GM19438 (cell line): ENCODE data around the gene TJP1.

Experiments used
- ATAC-seq: cut with Tn5 transposase; IDR thresholded peaks from one replicate; pipeline ENCODE4 v1.9.1; 2021; ENCODE audit warnings: low read depth; ENCODE audit not compliant: unreplicated experiment

TJP1 gene

GRCh38 chr15:29822100-29822683, at the start of gene TJP1:
TSS of gene TJP1 (minus strand) at chr15:29822468. CDS start at chr15:29822028, 440 bp downstream.
- ATAC-seq: no peak

- no peak for ATAC-seq
Observed at GRCh38 chr15:29871401-29871800, 49.1 kb upstream of the TJP1 start.

DNA sequence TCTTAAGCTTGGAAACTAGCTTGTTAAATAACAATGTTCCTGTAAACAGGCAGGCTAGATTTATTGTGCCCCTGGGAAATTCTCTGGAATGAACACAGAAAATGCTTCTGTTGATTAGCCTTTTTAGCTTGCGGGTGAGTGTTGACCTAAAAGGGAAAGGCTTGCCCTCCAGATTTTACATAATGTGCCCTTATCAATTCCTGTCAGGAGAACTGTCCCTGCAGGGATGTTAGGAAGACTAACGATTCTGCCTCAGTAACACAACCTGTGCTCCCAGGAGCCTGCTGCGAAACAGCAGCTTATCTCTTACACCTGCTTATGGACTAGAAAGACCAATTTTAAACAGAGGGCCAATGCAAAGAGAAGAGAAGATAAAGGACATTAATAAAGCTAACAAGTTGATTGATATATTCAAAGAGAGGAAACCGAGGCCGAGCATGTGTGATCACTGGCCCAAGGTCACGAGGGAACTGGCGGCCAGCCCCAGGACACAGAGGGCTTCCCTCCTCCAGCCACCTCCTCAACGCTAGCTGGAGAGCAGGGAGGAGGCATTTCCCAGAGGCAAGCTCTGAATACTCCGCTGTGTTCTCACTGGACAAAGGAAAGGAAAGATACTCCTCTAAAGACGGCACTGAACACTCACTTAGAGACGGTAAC, 48.4 kb upstream of the TJP1 start:
- no peak for ATAC-seq

DNA sequence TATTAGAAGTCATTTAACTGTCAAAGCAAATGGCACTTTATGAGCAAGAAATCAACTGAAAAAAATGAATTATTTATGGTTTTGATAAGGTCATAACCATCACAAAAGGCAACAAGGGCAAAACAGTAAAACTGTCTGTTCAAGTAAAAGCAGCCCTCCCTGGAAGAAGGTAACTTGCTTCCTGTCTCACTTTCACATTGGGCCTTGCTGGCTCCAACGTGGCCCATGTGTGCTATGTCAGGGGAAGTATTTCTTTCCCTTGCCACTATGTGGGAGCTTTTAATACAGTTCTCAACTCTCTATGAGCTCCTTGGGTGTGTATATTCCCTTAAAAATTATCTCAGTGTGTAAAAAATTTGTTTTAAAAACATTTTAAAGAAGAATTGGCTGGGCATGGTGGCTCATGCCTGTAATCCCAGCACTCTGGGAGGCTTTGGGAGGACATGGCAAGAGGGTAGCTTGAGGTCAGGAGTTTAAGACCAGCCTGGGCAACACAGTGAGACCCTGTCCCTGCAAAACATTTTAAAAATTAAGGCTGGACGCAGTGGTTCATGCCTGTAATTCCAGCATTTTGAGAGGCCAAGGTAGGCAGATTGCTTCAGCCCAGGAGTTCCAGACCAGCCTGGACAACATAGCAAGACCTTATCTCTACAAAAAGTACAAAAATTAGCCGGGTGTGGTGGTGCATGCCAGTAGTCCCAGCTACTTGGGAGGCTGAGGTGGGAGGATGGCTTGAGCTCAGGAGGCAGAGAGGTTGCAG, 45.2 kb upstream of the TJP1 start:
- no peak for ATAC-seq

GRCh38 chr15:29866337-29866736, 44.1 kb upstream of the TJP1 start:
- ATAC-seq: no peak

- ATAC-seq: no peak
Observed at GRCh38 chr15:29864501-29864900, 42.2 kb upstream of the TJP1 start.

DNA sequence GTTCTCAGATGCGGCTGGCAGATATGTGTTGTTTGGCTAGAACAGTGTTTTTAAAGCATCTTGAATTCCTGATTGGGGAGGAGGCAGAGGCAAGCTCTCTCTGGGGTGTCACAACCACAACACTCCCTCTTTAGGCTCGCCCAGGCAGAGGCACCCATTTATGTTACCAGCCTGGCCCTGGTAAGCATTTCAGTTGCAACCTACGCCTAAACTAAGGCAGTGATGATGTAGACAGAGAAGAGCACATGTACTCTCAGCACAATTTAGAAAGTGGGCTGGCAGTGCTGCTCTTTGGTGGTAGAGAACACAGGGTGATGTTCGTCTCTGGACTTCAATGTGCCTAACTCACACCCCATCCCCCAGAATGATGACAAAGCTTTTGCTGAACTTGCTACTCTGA, 41.2 kb upstream of the TJP1 start:
- ATAC-seq: no peak

DNA sequence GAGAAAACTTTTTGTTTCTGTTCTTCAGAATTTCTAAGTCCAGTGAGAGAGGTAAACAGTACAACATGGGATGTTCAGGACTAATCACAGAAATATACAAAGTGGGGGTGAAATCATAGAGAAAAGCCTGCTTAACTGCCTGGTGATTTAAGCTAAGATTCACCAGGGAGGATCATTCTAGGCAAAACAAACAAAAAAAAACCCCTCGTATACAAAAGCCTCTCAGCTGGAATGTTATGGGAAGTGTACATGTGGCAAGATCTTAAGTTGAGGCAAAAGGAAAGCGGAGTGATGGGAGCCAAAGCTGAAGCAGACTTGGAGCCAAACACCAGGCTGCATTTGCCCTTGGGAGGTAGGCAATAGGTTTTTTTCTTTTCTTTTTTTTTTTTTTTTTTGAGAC, 40.0 kb upstream of the TJP1 start:
- no peak for ATAC-seq

DNA sequence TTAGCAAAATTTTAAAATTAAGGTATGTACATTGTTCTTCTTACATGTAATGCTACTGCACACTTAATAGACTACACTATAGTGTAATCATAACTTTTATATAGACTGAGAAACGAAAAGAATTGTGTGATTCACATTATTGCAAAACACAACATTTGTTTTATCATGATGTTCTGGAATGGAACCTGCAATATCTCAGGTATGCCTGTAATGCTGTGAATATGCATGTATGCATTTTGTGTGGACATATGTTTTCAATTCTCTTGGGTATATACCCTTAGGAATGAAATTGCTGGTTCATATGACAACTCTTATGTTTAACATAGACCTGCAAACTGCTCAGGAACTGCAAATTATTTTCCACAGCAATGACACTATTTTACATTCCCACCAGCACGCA, 38.6 kb upstream of the TJP1 start:
- ATAC-seq: no peak

DNA sequence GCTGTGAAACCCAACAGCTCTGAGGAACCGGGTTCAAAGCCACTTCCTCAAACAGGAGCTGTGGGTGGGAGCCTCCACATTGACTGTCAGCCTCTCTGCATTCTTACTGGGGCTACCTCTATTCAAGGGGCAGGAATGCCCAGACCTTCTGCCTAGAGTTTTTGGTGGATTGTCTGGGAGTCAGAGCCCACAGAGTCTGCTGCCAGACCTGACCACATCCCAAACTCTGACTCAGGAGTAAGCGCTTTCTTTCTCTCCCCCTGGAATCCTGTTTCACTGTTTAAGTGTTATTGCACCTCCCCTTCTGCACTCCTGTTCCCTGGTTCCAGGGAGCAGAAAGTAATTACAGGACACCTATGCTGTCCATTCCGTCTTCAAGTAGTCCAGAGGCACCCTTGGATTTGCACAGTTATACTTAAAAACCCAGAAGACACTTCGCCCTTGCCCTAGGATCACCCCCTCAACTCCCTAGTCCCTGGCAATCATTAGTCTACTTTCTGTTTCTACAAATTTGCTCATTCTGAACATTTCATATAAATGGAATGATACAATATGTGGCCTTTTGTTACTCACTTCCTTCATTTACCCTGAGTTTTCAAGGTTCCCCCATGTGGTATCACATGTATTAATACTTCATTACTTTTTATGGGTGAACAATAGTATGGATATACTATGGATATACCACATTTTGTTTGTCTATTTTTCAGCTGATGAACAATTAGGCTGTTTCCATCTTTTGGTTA, 37.9 kb upstream of the TJP1 start:
- no peak for ATAC-seq

DNA sequence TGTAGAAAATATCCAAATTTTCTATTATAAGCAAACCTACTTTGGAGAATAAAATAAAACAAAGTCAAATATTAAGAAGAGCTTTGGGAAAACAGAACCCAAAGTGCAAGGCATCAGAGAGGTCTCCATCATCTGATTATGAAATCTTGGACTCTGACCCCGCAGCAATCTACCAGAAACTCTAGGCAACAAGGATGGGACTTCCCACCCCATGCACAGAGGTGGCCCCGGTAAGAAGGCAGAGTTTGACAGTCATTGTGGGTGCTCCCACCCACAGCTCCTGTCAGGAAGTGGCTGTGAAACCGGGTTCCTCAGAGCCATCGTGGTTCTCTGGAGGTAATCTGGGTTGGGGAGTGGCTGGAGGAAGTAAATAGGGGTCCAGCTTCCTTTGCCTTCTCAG, 37.0 kb upstream of the TJP1 start:
- ATAC-seq: no peak

- no peak for ATAC-seq
Observed at GRCh38 chr15:29857221-29857789, 35.0 kb upstream of the TJP1 start.

- no peak for ATAC-seq
Observed at GRCh38 chr15:29854413-29854812, 32.1 kb upstream of the TJP1 start.

DNA sequence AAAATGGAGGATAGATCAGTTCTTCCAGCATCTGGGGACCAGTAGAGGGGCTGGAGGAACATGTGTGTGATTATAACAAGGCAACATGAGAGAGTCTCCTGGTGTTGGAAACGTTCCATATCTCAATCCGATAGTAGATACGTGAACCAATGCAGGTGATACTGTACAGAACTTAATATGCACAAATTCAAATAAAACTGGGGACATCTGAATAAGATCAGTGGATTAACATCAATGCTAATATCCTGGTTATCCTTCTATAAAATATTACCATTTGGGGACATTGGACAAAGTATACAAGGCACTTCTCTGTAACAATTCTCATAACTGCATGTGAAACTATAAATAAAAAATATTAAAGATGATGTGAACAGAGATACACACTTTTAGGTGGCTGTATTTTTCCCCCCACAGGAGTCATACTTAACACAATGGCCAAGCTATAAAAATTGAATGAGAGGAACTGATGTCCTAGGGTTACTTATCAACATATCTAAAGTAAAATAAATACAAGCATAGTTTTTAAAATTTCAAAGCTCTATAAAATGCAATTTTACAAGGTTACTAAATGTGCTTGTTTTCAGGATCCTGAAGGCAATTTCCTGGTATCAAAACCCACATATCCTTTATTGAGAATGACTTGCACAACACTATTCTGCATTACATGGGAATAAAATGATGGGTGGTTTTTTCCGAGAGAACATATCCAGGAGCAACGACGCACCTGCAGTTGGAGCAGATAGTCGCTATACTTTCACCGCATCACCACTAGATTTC, 31.1 kb upstream of the TJP1 start:
- ATAC-seq: no peak

- no peak for ATAC-seq
Observed at GRCh38 chr15:29852201-29852600, 29.9 kb upstream of the TJP1 start.

DNA sequence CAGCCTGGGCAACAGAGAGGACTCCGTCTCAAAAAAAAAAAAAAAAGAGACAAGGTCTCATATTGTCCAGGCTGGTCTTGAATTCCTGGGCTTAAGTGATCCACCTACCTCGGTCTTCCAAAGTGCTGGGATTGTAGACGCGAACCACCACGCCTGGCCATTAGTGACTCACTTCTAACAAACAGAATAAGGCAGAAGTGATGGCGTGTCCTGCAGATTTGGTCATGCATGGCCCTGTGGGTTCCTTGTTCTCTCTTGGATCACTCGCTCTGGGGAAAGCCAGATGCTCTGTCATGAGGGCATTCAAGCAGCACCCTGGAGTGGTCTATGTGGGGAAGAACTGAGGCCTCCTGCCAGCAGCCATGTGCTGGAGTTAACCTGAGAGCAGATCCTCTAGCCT, 27.4 kb upstream of the TJP1 start:
- ATAC-seq: no peak

DNA sequence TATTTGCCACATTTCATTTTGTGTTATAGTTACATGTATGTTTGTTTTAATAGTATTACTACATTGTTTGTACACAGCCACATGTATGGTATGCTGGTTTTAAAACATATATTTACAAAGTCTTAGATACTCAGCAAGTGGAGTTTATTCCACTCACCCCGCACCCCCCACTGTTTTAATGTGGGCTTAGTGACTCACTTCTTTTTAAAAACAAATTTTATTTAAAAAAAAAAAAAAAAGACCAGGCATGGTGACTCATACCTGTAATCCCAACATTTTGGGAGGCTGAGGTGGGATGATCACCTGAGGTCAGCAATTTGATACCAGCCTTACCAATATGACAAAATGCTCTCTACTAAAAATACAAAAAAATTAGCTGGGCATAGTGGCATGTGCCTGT, 26.9 kb upstream of the TJP1 start:
- ATAC-seq: no peak

- ATAC-seq: no peak
Observed at GRCh38 chr15:29844290-29844903, 22.1 kb upstream of the TJP1 start.

GRCh38 chr15:29842290-29842689, 20.0 kb upstream of the TJP1 start:
- ATAC-seq: no peak

DNA sequence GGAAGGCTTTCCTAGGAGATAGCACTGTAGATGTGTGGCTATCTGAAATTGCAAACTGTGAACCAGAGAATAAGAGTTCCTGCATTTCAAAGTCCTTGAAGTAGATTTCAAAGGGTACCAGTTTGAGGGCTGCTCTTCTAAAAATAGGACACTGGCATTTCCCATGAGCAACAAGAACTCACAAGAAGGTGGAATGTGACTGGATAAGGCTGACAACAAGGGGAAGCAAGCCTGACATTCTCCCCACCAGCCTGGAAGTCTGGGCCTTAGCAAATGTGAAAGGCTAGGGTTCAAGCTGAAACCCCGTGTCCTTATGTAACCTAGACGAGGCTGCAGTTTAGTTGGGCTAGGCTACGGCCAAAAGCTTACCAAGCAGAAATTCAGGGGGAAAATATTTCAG, 18.7 kb upstream of the TJP1 start:
- no peak for ATAC-seq
